K562 (cell line): ENCODE results near the gene UBE2H. TPM values are rescaled to one million over a fixed set of nuclear protein-coding genes. Genes with fewer than 3 reads are reported as not detected.

Source experiments
- CAMTA2 ChIP-seq: fragments of 250-450 bp; sonication (Bioruptor Pico); conservative IDR thresholded peaks from 2 replicates; pipeline ENCODE4 v1.5.1; 2022
- CHD4 ChIP-seq: fragments of 200-600 bp; sonication (generic); IDR thresholded peaks from 3 replicates; pipeline ENCODE4 v1.6.1; 2012; ENCODE audit warnings: low read depth, mild to moderate bottlenecking, mixed read lengths, low read length, inconsistent platforms; ENCODE audit not compliant: insufficient read depth, insufficient replicate concordance, poor library complexity, severe bottlenecking
- MAFK ChIP-seq: IDR thresholded peaks from 2 replicates; pipeline ENCODE4 v1.6.1; 2011; ENCODE audit warnings: low read length, improper control_type of control experiment
- MCM7 ChIP-seq, 2 experiments: fragments of 450-650 bp; IDR thresholded peaks; 2 replicates each; pipeline ENCODE4 v1.6.1; 2016 to 2018
- POLR2B ChIP-seq: fragments of 450-650 bp; IDR thresholded peaks from 2 replicates; pipeline ENCODE4 v1.6.1; 2018; ENCODE audit warnings: low read depth; ENCODE audit not compliant: partially characterized antibody
- POLR2H ChIP-seq: IDR thresholded peaks from 2 replicates; pipeline ENCODE4 v1.6.1; 2016; ENCODE audit warnings: missing genetic modification characterization, low read depth, mild to moderate bottlenecking, control low read depth, missing compliant biosample characterization, moderate library complexity
- RUNX1 ChIP-seq: sonication (generic); IDR thresholded peaks from 2 replicates; pipeline ENCODE4 v1.6.1; 2016; ENCODE audit warnings: antibody characterized with exemption, low read depth
- SLC30A9 ChIP-seq: fragments of 250-450 bp; sonication (Bioruptor Pico); IDR thresholded peaks from 2 replicates; pipeline ENCODE4 v1.8.0; 2022; ENCODE audit warnings: mild to moderate bottlenecking, moderate library complexity
- SMAD3 ChIP-seq: fragments of 450-650 bp; formaldehyde crosslinking; conservative IDR thresholded peaks from 2 replicates; pipeline ENCODE4 v1.4.0; 2020; ENCODE audit warnings: mild to moderate bottlenecking
- XRCC4 ChIP-seq: IDR thresholded peaks from one replicate; pipeline ENCODE4 v1.6.1; 2011; ENCODE audit not compliant: insufficient read depth, insufficient read length; ENCODE audit errors: extremely low read depth
- ZC3H11A ChIP-seq: IDR thresholded peaks from 2 replicates; pipeline ENCODE4 v1.6.1; 2012; ENCODE audit warnings: low read depth, low read length, improper control_type of control experiment
- ZNF274 ChIP-seq: IDR thresholded peaks from 2 replicates; pipeline ENCODE4 v1.6.1; 2011; ENCODE audit warnings: low read depth, mild to moderate bottlenecking, low read length, moderate library complexity, borderline replicate concordance
- ZNF3 ChIP-seq: fragments of 250-450 bp; sonication (Bioruptor Pico); IDR thresholded peaks from 2 replicates; pipeline ENCODE4 v1.5.0; 2021; ENCODE audit warnings: mild to moderate bottlenecking, moderate library complexity
- ZNF717 ChIP-seq: fragments of 250-450 bp; sonication (Bioruptor Pico); IDR thresholded peaks from 2 replicates; pipeline ENCODE4 v1.5.0; 2021
- polyA plus RNA-seq, 8 experiments: library from polyadenylated mRNA; depleted of rRNA in 4 of 8; stranded (reverse) in 5 of 8; unstranded in 3 of 8; fragments of >200 nt; fragmentation: Nextera tagmentation in 2 of 8; fragmentation: Illumina TruSeq in 1 of 8; extraction: Ambion mirVana in 2 of 8; extraction: Trizol in 1 of 8; gene quantifications; 2 replicates each; pipeline versions ENCODE4 v1.2.1 to v1.2.3, GENCODE V29; 2011 to 2014; ENCODE audit warnings: inconsistent platforms in 1 of 8, missing spikeins in 1 of 8
- total RNA-seq, 7 experiments: library from RNA; depleted of rRNA in 6 of 7; stranded (reverse); fragments of >200 nt in 6 of 7; fragmentation: Illumina TruSeq in 2 of 7; extraction: Trizol in 2 of 7; gene quantifications; 2 replicates each; pipeline versions ENCODE4 v1.2.1 to v1.2.3, GENCODE V29; 2011 to 2021; ENCODE audit warnings: low replicate concordance in 1 of 7
- TF ChIP-seq, protein P1 (sequence below): fragments of 450-650 bp; IDR thresholded peaks from 2 replicates; pipeline ENCODE4 v1.6.1; 2017; ENCODE audit warnings: antibody characterized with exemption, mild to moderate bottlenecking
- TF ChIP-seq, protein P2 (sequence below): fragments of 450-650 bp; formaldehyde crosslinking; conservative IDR thresholded peaks from 2 replicates; pipeline ENCODE4 v1.4.0; 2022; ENCODE audit warnings: mild to moderate bottlenecking, missing genetic modification characterization
- TF ChIP-seq, protein P3 (sequence below): sonication (generic); formaldehyde crosslinking; IDR thresholded peaks from 2 replicates; pipeline ENCODE4 v1.8.1; 2023; ENCODE audit warnings: missing genetic modification reagents, mild to moderate bottlenecking, borderline replicate concordance

Gene UBE2H
- total and polyA plus RNA-seq, 9 of the 15 experiments (the other 6 are each of a cell fraction or from before 2014, with no cell fraction given), result 6.3 to 33.0 (median 13.3) TPM

DNA sequence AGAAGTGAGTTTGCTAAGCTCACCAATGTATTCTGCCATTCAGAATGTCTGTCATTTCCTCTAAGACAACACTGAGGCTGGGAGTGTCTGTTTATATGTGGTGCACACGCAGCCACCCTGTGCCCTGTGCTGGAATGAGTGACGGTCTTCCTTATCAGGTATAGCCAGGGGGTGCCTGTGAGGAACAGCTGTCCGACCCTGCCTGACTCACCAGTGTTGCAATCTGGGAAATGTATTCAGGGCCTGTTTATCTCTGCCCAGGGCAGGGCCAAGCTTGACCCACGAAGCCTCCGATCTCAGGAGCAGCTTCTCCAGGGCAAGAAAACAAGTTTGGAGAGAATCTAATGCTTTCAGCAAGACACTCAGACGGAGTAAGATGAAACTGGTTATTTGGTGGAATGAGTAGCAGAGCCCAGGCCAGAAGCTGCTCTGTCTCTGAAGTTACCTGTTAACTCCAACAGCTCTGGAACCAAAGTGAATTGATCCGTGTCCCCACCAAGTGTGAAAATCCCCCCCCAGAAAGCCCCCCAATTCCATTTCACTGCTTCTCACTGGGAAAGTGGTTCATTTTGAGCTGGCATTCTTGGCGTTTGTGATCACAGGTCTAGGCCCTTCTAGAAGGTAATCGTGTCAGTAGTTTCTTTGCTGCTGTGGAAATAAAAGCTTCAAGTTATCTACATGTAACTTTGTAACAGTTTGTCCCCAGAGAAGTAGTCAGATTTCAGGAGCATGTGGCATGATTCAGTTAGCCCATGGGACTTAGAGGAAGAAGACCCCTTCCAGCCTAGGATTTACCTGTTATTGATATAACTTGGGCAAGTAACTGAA is 6.1 kb upstream of the UBE2H start (continued):
- TF ChIP-seq ZNF274 (peak; percentile 86; the same call in 1 of the 2 replicates), MAFK (peak; percentile 71), MCM7 (IDR thresholded peaks at IDR 0.05) (0 out of 4 replicates have a peak, but pooled peaks of 1 of the 2 experiments have one; percentile 15), ZNF717 (CRISPR knock-in tag) (no peak), POLR2H (no peak; the same call in 1 of the 2 replicates), ZNF3 (CRISPR knock-in tag) (no peak), POLR2B (no peak), SLC30A9 (CRISPR knock-in tag) (no peak), RUNX1 (peak; percentile 99), CHD4 (no peak), CAMTA2 (CRISPR knock-in tag) (no peak), SMAD3 (peak; percentile 85), ZC3H11A (peak; percentile 76; the same call in 1 of the 2 replicates), XRCC4 (no peak)
- TF ChIP-seq, protein P1, sequence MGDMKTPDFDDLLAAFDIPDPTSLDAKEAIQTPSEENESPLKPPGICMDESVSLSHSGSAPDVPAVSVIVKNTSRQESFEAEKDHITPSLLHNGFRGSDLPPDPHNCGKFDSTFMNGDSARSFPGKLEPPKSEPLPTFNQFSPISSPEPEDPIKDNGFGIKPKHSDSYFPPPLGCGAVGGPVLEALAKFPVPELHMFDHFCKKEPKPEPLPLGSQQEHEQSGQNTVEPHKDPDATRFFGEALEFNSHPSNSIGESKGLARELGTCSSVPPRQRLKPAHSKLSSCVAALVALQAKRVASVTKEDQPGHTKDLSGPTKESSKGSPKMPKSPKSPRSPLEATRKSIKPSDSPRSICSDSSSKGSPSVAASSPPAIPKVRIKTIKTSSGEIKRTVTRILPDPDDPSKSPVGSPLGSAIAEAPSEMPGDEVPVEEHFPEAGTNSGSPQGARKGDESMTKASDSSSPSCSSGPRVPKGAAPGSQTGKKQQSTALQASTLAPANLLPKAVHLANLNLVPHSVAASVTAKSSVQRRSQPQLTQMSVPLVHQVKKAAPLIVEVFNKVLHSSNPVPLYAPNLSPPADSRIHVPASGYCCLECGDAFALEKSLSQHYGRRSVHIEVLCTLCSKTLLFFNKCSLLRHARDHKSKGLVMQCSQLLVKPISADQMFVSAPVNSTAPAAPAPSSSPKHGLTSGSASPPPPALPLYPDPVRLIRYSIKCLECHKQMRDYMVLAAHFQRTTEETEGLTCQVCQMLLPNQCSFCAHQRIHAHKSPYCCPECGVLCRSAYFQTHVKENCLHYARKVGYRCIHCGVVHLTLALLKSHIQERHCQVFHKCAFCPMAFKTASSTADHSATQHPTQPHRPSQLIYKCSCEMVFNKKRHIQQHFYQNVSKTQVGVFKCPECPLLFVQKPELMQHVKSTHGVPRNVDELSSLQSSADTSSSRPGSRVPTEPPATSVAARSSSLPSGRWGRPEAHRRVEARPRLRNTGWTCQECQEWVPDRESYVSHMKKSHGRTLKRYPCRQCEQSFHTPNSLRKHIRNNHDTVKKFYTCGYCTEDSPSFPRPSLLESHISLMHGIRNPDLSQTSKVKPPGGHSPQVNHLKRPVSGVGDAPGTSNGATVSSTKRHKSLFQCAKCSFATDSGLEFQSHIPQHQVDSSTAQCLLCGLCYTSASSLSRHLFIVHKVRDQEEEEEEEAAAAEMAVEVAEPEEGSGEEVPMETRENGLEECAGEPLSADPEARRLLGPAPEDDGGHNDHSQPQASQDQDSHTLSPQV, result peak; percentile 79
- TF ChIP-seq, protein P2, sequence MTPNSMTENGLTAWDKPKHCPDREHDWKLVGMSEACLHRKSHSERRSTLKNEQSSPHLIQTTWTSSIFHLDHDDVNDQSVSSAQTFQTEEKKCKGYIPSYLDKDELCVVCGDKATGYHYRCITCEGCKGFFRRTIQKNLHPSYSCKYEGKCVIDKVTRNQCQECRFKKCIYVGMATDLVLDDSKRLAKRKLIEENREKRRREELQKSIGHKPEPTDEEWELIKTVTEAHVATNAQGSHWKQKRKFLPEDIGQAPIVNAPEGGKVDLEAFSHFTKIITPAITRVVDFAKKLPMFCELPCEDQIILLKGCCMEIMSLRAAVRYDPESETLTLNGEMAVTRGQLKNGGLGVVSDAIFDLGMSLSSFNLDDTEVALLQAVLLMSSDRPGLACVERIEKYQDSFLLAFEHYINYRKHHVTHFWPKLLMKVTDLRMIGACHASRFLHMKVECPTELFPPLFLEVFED (CRISPR knock-in tag), result peak; percentile 74; the same call in 1 of the 2 replicates
- TF ChIP-seq, protein P3, sequence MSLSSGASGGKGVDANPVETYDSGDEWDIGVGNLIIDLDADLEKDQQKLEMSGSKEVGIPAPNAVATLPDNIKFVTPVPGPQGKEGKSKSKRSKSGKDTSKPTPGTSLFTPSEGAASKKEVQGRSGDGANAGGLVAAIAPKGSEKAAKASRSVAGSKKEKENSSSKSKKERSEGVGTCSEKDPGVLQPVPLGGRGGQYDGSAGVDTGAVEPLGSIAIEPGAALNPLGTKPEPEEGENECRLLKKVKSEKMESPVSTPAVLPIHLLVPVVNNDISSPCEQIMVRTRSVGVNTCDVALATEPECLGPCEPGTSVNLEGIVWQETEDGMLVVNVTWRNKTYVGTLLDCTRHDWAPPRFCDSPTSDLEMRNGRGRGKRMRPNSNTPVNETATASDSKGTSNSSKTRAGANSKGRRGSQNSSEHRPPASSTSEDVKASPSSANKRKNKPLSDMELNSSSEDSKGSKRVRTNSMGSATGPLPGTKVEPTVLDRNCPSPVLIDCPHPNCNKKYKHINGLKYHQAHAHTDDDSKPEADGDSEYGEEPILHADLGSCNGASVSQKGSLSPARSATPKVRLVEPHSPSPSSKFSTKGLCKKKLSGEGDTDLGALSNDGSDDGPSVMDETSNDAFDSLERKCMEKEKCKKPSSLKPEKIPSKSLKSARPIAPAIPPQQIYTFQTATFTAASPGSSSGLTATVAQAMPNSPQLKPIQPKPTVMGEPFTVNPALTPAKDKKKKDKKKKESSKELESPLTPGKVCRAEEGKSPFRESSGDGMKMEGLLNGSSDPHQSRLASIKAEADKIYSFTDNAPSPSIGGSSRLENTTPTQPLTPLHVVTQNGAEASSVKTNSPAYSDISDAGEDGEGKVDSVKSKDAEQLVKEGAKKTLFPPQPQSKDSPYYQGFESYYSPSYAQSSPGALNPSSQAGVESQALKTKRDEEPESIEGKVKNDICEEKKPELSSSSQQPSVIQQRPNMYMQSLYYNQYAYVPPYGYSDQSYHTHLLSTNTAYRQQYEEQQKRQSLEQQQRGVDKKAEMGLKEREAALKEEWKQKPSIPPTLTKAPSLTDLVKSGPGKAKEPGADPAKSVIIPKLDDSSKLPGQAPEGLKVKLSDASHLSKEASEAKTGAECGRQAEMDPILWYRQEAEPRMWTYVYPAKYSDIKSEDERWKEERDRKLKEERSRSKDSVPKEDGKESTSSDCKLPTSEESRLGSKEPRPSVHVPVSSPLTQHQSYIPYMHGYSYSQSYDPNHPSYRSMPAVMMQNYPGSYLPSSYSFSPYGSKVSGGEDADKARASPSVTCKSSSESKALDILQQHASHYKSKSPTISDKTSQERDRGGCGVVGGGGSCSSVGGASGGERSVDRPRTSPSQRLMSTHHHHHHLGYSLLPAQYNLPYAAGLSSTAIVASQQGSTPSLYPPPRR (CRISPR knock-in tag), result peak; percentile 100
